Measurements from ENCODE around the gene PTPRA.

PTPRA gene

DNA sequence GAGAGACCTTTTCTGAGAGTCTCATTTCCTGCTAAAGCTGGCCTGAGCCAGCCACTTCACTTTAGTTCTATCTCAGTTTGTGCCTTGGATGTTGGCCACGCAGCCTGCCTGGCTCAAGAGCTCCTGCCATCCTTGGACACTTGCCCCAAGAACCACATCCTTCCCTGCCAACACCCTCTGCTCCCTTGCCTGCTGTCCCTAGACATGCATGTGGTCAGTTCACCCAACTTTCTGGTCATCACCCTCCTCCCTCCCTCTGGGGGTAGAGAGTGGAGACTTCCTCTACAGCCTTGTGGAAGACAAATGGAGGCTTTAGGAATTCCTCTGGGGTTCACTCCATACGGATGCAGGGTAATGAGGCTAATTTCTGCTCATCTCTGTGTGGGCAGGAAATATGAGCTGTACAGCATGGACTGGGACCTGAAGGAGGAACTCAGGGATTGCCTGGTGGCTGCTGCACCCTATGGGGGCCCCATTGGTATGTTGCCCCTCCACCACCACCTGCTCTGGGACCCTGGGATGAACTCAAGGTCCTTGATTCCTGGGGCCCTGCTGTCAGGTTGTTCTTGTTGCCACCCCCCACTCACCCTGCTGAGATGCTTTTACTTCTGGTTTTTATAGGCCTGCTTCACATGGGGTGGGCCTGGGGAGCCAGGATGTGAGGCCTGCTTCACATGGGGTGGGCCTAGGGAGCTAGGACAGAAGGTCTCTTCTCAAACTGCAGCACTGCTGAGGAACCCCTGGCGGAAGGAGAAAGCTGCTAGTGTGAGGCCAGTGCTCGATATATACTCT lies 13.8 kb upstream of the PTPRA start:
- no peak for DNase-seq (ENCODE audit: low read depth)
- TF ChIP-seq CTCF (IDR thresholded peaks at IDR 0.05; ENCODE audit: low read depth, low read length) (no peak), MAX (IDR thresholded peaks at IDR 0.05; ENCODE audit: low read depth, low read length) (no peak), MYC (IDR thresholded peaks at IDR 0.05; ENCODE audit: low read depth, low read length) (no peak), POLR2A (IDR thresholded peaks at IDR 0.05; ENCODE audit: extremely low read depth, insufficient read length) (no peak)
- no peak overlapping the region for H3K4me3 ChIP-seq (ENCODE audit: low read depth, low read length)

GRCh38 chr20:2864626-2865025 lies 8.7 kb upstream of the PTPRA start:
- H3K4me3 ChIP-seq (ENCODE audit: low read depth, low read length), result no peak overlapping the region
- DNase-seq (ENCODE audit: low read depth), result no peak
- TF ChIP-seq MAX (IDR thresholded peaks at IDR 0.05; ENCODE audit: low read depth, low read length) (no peak), CTCF (IDR thresholded peaks at IDR 0.05; ENCODE audit: low read depth, low read length) (no peak), MYC (IDR thresholded peaks at IDR 0.05; ENCODE audit: low read depth, low read length) (no peak), POLR2A (IDR thresholded peaks at IDR 0.05; ENCODE audit: extremely low read depth, insufficient read length) (no peak)

DNA sequence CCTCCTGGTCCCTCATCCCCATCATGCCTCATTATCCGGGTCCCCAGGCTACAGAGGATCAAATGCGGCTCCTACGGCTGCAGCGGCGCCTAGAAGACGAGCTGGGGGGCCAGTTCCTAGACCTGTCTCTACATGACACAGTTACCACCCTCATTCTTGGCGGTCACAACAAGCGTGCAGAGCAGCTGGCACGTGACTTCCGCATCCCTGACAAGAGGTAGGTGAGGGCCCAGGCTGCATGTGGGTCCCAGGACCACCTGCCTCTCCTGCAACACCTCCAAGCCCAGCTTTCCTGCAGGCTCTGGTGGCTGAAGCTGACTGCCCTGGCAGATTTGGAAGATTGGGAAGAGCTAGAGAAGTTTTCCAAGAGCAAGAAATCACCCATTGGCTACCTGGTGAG lies 8.2 kb upstream of the PTPRA start:
- no peak overlapping the region for H3K4me3 ChIP-seq (ENCODE audit: low read depth, low read length)
- DNase-seq (ENCODE audit: low read depth), result no peak
- no peak for TF ChIP-seq CTCF (IDR thresholded peaks at IDR 0.05; ENCODE audit: low read depth, low read length)
- no peak for TF ChIP-seq POLR2A (IDR thresholded peaks at IDR 0.05; ENCODE audit: extremely low read depth, insufficient read length)
- no peak for TF ChIP-seq MAX (IDR thresholded peaks at IDR 0.05; ENCODE audit: low read depth, low read length)
- TF ChIP-seq MYC (IDR thresholded peaks at IDR 0.05; ENCODE audit: low read depth, low read length), result no peak

- peak; percentile 61 for DNase-seq (ENCODE audit: low read depth)
- H3K4me3 ChIP-seq (ENCODE audit: low read depth, low read length), result no peak overlapping the region
- peak; percentile 43 for TF ChIP-seq CTCF (IDR thresholded peaks at IDR 0.05; ENCODE audit: low read depth, low read length)
- no peak for TF ChIP-seq MAX (IDR thresholded peaks at IDR 0.05; ENCODE audit: low read depth, low read length)
- TF ChIP-seq MYC (IDR thresholded peaks at IDR 0.05; ENCODE audit: low read depth, low read length), result no peak
- no peak for TF ChIP-seq POLR2A (IDR thresholded peaks at IDR 0.05; ENCODE audit: extremely low read depth, insufficient read length)
These were observed 7.7 kb upstream of the PTPRA start for GRCh38 chr20:2865630-2866029.

GRCh38 chr20:2866236-2866635 lies 7.0 kb upstream of the PTPRA start:
- H3K4me3 ChIP-seq (ENCODE audit: low read depth, low read length), result no peak overlapping the region
- DNase-seq (ENCODE audit: low read depth), result no peak
- TF ChIP-seq MAX (IDR thresholded peaks at IDR 0.05; ENCODE audit: low read depth, low read length) (no peak), POLR2A (IDR thresholded peaks at IDR 0.05; ENCODE audit: extremely low read depth, insufficient read length) (no peak), MYC (IDR thresholded peaks at IDR 0.05; ENCODE audit: low read depth, low read length) (no peak), CTCF (IDR thresholded peaks at IDR 0.05; ENCODE audit: low read depth, low read length) (no peak)
